ENCODE data around the gene PGA3.
"Not testable (repeated sequence)": the region's sequence is repeated elsewhere in the genome, so short reads cannot be mapped to it uniquely, and the experiment has no call there.

Gene PGA3

GRCh38 chr11:61172356-61172755 is 31.0 kb upstream of the PGA3 start:
- DNase-seq, result no peak

- DNase-seq, result no peak
Measured at GRCh38 chr11:61172888-61173287, 30.4 kb upstream of the PGA3 start.

- no peak for DNase-seq
Measured at GRCh38 chr11:61173456-61173855, 29.9 kb upstream of the PGA3 start.

- no peak for DNase-seq
Measured at GRCh38 chr11:61174273-61174672, 29.0 kb upstream of the PGA3 start.

- DNase-seq, result no peak
Measured at GRCh38 chr11:61174949-61175348, 28.4 kb upstream of the PGA3 start.

GRCh38 chr11:61176446-61176845 is 26.9 kb upstream of the PGA3 start:
- DNase-seq, result no peak

- not testable (repeated sequence) for DNase-seq
Measured at GRCh38 chr11:61180205-61180604, 23.1 kb upstream of the PGA3 start.

- no peak for DNase-seq
Measured at GRCh38 chr11:61181489-61181888, 21.8 kb upstream of the PGA3 start.

- no peak for DNase-seq
Measured at GRCh38 chr11:61183645-61184044, 19.7 kb upstream of the PGA3 start.

GRCh38 chr11:61186504-61186903 is 16.8 kb upstream of the PGA3 start:
- no peak for DNase-seq

GRCh38 chr11:61187505-61188130 is 15.7 kb upstream of the PGA3 start:
- DNase-seq, result peak; percentile 89

- DNase-seq, result no peak
Measured at GRCh38 chr11:61189933-61190332, 13.4 kb upstream of the PGA3 start.

- no peak for DNase-seq
Measured at GRCh38 chr11:61193596-61193995, 9.7 kb upstream of the PGA3 start.

GRCh38 chr11:61194169-61194671 is 9.1 kb upstream of the PGA3 start:
- DNase-seq, result no peak

GRCh38 chr11:61194981-61195695 is 8.2 kb upstream of the PGA3 start:
- no peak for DNase-seq

- DNase-seq, result no peak
Measured at GRCh38 chr11:61195719-61196118, 7.6 kb upstream of the PGA3 start.

- no peak for DNase-seq
Measured at GRCh38 chr11:61198361-61198760, 5.0 kb upstream of the PGA3 start.

GRCh38 chr11:61198948-61199523 is 4.3 kb upstream of the PGA3 start:
- no peak for DNase-seq

GRCh38 chr11:61201476-61201875 is 1.8 kb upstream of the PGA3 start:
- DNase-seq, result no peak

- not testable (repeated sequence) for DNase-seq
Measured at GRCh38 chr11:61203873-61204272, 558 bp downstream of the PGA3 start.

- not testable (repeated sequence) for DNase-seq
Measured at GRCh38 chr11:61204502-61205059, 1.3 kb downstream of the PGA3 start.

GRCh38 chr11:61207636-61208310 is 4.5 kb downstream of the PGA3 start:
- not testable (repeated sequence) for DNase-seq

GRCh38 chr11:61210629-61211028 is 7.3 kb downstream of the PGA3 start:
- not testable (repeated sequence) for DNase-seq
